GM08714 (cell line): ENCODE measurements around the gene IL1R2.

Source experiments
- H3K4me3 ChIP-seq: fragments of 200-500 bp; sonication (Bioruptor generic); 2 replicates; pipeline ENCODE4 v1.5.1; 2014; ENCODE audit warnings: mild to moderate bottlenecking, low read length, inconsistent platforms
- ZNF274 ChIP-seq: IDR thresholded peaks from 2 replicates; pipeline ENCODE4 v1.6.1; 2012; ENCODE audit warnings: mild to moderate bottlenecking, low read depth, low read length

IL1R2 gene

GRCh38 chr2:101963198-101963597 is 28.6 kb upstream of the IL1R2 start:
- TF ChIP-seq ZNF274 = no peak
- H3K4me3 ChIP-seq = no peak overlapping the region

DNA sequence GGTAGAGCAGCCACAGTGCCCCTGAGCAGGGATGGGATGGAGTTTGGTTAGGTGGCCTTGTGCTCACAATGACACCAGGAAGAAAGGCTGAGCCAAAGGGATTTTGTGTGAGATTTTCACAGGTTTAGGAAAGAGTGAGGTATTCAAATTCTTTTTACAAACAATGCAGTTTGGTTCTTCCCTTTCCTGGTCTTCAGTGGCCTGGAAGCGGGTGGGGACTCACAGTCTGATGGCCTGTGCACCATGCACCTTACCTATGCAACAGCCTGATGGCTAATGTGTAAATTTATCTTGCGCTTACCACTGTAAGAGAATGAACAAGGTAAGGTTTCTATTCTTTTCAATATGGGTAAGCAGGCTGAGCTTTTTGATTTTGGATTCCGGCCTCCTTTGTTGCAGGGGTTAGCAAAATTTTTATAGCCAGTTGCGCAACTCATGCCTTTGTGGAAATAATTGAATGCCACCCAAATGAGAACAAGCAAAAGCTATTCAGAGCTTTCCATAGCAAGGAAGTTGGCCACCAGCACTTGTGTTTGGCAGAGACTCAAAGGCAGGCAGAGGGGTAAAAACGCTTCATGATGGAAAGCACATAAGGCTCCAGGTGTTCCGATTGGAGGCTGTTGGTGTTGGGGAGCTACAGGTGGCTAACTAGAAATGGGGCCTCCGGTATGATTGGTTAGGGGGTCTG is 23.8 kb upstream of the IL1R2 start:
- H3K4me3 ChIP-seq = no peak overlapping the region
- no peak for TF ChIP-seq ZNF274

GRCh38 chr2:101969723-101970122 is 22.0 kb upstream of the IL1R2 start:
- no peak overlapping the region for H3K4me3 ChIP-seq
- no peak for TF ChIP-seq ZNF274

GRCh38 chr2:101970901-101971300 is 20.9 kb upstream of the IL1R2 start:
- TF ChIP-seq ZNF274 = no peak
- no peak overlapping the region for H3K4me3 ChIP-seq

DNA sequence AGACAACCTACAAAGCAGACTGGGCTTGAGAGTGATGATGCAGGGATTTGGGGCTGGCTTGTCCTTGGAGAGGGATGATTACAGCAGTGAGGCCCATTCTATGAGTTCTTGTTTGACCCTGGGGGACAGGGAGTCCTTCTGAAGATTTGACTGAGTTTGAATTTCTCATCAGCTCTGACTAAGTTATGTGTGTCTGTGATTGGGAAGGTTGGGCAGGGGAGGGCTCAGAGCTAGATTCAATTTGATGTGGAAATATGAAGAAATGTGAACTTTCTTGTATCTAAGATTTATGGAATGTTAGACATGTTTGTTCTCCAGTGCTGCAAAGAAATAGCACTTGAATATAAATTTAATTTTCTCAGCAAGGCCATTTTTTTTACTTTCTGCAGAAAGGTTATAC is 19.9 kb upstream of the IL1R2 start:
- no peak overlapping the region for H3K4me3 ChIP-seq
- no peak for TF ChIP-seq ZNF274

GRCh38 chr2:101972621-101973434 is 18.9 kb upstream of the IL1R2 start:
- no peak overlapping the region for H3K4me3 ChIP-seq

DNA sequence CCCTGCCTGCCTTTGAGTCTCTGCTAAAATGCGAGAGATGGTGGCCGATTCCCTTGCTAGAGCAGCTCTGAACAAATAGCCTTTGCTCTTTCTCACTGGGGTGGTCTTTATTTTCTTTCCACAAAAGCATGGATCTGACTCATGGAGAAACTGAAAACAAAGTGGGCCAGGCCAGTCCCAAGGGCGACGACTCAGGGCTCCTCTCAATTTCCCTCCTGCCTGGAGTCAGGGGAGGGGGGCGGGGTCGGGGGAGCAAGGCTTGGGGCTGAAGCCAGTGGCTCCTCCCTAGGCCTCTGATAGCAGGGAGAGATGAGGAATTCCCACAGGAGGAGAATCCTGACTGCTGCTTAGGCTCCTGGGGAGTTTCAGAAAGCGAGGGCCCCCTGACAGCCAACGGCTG is 17.1 kb upstream of the IL1R2 start:
- no peak for TF ChIP-seq ZNF274
- no peak overlapping the region for H3K4me3 ChIP-seq

More at GRCh38 chr2:101972621-101973434, 18.9 kb upstream of the IL1R2 start:
- TF ChIP-seq ZNF274 = no peak

- no peak overlapping the region for H3K4me3 ChIP-seq
- no peak for TF ChIP-seq ZNF274
Measured at GRCh38 chr2:101975171-101975870, 16.4 kb upstream of the IL1R2 start.

DNA sequence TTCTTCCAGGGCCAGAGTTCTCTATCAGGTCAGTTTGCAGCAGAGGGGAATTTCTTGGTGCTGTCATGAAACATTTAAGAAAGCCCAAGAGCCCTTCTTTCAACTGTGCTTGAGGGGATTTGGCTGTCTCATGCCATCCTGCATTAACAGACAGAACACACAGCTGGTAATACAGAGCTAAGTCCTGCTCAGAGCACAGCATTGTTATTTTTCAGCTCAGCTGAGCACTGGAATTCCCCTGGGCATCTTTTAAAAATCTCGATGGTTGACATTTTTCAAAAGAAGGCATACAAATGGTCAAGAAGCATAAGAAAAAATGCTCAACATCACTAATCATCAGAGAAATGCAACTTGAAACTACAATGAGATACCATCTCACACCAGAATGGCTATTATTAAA is 14.9 kb upstream of the IL1R2 start:
- H3K4me3 ChIP-seq = no peak overlapping the region
- no peak for TF ChIP-seq ZNF274

DNA sequence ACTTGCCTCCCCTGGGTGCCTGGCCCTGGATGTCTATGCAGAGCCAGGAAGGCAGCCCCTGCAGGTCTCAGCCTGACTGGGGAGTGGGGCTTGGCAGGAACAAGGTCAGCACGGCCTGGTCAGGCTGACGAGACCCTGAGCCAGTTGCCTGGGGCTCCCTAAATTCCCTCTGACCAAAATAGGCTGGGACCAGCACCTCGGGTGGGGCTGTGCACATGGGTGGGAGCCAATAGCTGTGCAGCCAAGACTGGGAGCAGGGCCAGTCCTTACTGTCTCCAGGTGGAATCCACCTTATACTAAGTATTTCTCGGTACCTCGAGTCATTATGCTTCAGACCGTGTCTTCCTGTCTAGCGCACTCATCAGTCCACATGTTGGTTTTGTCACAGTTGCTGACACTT is 11.4 kb upstream of the IL1R2 start:
- no peak overlapping the region for H3K4me3 ChIP-seq
- TF ChIP-seq ZNF274 = no peak

GRCh38 chr2:101981066-101981465 is 10.7 kb upstream of the IL1R2 start:
- H3K4me3 ChIP-seq = no peak overlapping the region

GRCh38 chr2:101981504-101981903 is 10.3 kb upstream of the IL1R2 start:
- H3K4me3 ChIP-seq = no peak overlapping the region
- TF ChIP-seq ZNF274 = no peak

More at GRCh38 chr2:101981066-101981465, 10.7 kb upstream of the IL1R2 start:
- TF ChIP-seq ZNF274 = no peak

DNA sequence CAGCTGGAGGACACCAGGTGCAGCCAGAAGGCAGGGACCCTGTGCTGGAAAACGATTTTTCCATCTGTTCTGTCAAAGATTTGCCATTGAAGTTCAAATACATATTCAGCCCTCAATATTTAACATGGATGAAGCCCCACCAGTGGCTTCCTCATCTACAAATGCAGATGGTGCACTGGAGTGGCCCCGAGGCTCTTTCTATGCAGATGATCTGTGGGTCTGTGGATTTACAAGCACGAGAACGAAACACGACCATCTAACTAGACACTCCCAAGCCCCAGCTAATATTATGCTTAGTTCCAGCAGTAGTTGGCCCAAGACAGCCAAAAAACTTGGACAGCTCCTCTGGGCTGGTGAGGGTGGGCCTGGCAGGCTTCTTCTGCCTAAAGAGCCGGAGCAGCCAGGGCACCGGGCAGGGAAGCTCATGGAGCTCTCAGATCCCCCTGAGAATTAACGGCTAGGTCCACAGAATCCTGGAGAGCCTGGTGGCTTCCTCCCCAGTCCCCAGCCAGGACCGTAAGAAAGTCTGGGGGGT is 9.2 kb upstream of the IL1R2 start:
- no peak overlapping the region for H3K4me3 ChIP-seq
- TF ChIP-seq ZNF274 = no peak

- no peak for TF ChIP-seq ZNF274
- no peak overlapping the region for H3K4me3 ChIP-seq
Measured at GRCh38 chr2:101983486-101983885, 8.3 kb upstream of the IL1R2 start.
